Measurements from ENCODE around the gene PEX11G.

PEX11G gene

GRCh38 chr19:7488736-7489353 lies at the start of gene PEX11G:
Gene PEX11G (minus strand): TSS chr19:7489035. CDS start chr19:7489010, 25 bp downstream.
- in situ Hi-C loops (cut with HindIII; ENCODE audit: low sequenced_read_pairs), result no loop called here

DNA sequence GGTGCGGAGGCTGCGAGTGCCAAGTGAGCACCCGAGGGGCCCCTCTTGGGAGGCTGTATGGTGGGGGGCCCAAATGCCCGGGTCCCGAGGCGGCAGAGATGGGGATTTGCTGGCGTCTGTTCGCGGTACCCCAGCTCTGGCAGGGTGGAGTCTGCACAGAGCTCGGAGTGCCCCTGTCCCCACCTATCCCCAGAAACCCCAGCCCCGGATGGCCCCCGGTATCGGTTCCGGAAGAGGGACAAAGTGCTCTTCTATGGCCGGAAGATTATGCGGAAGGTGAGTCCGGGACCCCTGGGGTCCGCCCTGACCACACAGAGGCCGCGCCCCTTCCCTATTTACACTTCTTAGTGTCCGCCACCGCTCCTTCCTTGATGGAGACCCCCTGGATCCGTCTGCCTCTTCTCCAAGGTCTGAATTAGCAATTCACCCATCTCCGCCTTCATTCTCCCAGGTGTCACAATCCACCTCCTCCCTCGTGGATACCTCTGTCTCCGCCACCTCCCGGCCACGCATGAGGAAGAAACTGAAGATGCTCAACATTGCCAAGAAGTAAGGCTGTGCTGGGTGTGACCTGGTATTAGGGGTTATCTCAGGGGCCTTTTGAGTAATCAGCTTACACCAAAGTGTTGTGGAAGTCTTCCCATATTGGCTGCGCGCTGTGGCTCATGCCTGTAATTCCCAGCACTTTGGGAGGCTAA lies 47.3 kb upstream of the PEX11G start:
- in situ Hi-C loops (cut with HindIII; ENCODE audit: low sequenced_read_pairs), result no loop called here

DNA sequence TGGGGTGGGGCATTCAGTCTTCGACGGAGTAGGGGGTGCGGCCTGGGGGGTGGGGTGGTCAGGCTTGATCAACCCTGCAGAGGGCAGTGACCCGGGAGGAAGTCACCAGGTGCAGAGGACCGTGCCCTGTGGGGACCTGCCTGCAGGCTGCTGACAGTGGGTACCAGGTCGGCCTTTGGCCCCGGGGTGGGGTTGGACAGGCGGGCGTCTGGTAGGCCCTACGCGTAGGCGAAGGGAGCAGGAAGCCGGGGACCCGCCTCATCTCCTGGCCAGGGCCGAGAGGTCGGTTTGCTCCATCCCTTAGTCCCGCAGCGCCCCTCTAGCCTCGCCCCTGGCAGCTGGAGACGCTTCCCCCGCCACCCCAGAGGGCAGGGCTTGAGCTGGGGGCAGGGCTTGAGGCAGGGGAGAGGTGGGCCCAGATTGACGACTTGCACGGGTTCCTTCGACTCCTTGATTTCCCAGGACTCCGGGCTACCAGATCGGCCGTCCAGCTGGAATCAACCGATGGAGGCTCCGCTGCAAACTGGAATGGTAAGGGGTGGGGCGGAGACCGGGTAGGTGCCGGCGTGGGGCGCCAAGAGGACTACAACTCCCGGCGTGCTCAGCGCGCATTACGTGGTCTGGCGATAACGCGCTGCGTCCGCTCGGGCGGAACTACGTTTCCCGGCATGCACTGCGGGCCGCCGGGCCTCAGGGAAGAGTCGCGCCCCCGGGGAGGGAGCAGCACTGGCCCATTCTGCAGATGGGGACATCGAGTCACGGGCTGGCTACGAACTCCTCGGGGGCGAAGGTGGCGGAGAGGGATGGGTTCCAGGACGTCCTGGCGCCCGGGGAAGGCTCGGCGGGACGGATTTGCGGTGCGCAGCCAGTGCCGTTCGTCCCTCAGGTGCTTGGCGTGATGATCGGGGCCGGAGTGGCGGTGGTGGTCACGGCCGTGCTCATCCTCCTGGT lies 46.5 kb upstream of the PEX11G start, which contains the start of gene PNPLA6:
Gene PNPLA6 (plus strand): TSS at position 671 of the 951 bp plus-strand sequence. CDS start 72 bp downstream, at position 743.
- in situ Hi-C loops (cut with HindIII; ENCODE audit: low sequenced_read_pairs), result no loop called here

DNA sequence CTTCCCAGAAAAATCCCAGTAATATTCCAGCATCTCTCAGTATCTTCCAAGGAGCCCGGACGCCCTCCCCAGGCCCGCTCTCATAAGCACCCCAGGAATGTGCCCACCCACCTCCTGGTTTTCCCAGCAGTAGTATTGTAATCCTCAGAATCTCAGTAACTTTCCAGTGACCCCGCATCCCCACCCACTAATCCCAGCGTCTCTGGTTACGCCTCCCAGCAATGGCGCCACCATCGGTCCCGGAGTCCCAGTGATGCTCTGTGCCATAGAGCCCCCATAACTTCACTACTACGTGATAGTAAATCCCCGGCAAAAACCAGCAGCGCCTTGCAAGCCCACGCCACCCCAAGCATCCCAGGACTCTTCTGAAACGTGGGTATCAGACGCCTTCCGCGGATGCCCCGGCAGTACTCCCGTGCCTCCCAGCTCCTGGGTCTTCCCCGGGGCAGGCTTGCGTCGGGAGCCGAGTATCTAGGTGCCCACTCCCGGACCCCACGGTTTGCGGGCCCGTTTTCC lies 45.8 kb upstream of the PEX11G start:
- in situ Hi-C loops (cut with HindIII; ENCODE audit: low sequenced_read_pairs), result no loop called here

GRCh38 chr19:7533925-7534480 lies 45.2 kb upstream of the PEX11G start:
- in situ Hi-C loops (cut with HindIII; ENCODE audit: low sequenced_read_pairs), result no loop called here

DNA sequence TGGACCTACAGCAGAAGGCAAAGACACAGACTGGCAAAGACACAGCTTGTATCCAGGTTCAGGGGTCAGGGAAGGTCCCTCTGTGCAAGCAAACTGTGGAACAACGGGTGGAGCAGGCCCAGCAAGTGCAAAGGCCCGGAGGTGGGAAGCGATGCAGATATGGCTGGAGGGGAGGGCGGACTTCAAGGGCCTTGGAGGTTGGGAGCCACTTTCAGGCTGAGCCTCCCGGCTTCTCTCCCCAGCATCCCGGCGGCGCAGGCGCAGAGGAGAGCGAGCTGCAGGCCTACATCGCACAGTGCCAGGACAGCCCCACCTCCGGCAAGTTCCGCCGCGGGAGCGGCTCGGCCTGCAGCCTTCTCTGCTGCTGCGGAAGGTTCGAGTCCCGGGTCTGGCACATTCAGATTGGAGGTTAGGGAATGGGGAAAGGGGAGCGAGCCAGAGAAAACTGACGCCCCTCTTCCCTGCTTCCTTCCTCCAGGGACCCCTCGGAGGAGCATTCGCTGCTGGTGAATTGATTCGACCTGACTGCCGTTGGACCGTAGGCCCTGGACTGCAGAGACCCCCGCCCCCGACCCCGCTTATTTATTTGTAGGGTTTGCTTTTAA lies 44.5 kb upstream of the PEX11G start:
- in situ Hi-C loops (cut with HindIII; ENCODE audit: low sequenced_read_pairs), result no loop called here

- in situ Hi-C loops (cut with HindIII; ENCODE audit: low sequenced_read_pairs), result no loop called here
Measured at GRCh38 chr19:7529610-7530490, 41.0 kb upstream of the PEX11G start.

DNA sequence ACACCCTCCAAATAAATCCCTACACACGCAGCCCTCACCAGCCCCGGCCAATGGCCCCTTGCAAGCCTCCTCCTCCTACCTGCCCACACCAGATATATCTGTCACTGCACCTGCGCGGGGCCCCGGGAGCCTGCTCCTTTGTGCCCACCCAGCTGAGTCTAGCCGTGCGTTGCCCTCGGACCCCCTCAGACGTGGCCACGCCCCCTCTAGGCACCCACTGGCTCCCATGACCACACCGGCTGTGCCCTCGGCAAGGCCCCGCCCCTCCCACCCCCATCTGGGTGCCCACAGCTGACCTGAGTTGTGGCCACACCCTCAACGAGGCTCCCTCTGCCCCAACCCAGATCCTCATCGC lies 40.4 kb upstream of the PEX11G start:
- in situ Hi-C loops (cut with HindIII; ENCODE audit: low sequenced_read_pairs), result no loop called here

DNA sequence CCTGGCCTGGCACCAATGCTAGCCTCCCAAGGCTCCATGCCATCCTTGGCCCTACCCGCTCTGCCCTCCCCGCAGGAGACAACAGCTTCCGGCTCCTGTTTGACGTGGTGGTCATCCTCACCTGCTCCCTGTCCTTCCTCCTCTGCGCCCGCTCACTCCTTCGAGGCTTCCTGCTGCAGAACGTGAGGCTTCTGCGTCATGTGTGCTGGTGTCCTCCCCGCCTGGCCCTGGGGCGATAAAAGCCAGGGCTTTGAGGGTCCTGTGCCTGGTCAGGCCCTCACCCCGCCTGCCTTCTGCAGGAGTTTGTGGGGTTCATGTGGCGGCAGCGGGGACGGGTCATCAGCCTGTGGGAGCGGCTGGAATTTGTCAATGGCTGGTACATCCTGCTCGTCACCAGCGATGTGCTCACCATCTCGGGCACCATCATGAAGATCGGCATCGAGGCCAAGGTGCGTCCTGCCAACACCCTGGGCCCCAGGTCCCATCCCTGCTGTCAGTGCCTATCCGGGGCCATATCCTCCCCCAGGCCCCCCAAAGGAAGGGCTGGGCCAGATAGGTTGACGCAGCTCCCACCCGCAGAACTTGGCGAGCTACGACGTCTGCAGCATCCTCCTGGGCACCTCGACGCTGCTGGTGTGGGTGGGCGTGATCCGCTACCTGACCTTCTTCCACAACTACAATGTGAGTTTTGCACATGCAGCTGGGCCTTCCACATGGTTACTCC lies 39.8 kb upstream of the PEX11G start:
- in situ Hi-C loops (cut with HindIII; ENCODE audit: low sequenced_read_pairs), result no loop called here

DNA sequence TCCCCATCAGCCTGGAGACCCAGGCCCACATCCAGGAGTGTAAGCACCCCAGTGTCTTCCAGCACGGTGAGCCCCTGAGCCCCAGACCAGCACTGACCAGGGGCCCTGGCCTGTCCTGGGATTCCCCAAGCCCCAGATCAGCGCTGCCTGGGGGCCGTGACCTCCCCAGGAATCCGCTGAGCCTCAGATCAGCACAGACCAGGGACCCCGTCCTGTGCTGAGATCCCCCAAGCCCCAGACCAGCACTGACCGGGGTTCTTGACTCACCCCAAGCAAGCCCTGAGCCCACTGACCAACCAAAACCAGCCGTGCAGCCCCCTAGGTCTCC lies 39.3 kb upstream of the PEX11G start:
- in situ Hi-C loops (cut with HindIII; ENCODE audit: low sequenced_read_pairs), result no loop called here

GRCh38 chr19:7527516-7528191 lies 38.8 kb upstream of the PEX11G start:
- in situ Hi-C loops (cut with HindIII; ENCODE audit: low sequenced_read_pairs), result no loop called here

GRCh38 chr19:7526059-7526929 lies 37.5 kb upstream of the PEX11G start:
- in situ Hi-C loops (cut with HindIII; ENCODE audit: low sequenced_read_pairs), result no loop called here

DNA sequence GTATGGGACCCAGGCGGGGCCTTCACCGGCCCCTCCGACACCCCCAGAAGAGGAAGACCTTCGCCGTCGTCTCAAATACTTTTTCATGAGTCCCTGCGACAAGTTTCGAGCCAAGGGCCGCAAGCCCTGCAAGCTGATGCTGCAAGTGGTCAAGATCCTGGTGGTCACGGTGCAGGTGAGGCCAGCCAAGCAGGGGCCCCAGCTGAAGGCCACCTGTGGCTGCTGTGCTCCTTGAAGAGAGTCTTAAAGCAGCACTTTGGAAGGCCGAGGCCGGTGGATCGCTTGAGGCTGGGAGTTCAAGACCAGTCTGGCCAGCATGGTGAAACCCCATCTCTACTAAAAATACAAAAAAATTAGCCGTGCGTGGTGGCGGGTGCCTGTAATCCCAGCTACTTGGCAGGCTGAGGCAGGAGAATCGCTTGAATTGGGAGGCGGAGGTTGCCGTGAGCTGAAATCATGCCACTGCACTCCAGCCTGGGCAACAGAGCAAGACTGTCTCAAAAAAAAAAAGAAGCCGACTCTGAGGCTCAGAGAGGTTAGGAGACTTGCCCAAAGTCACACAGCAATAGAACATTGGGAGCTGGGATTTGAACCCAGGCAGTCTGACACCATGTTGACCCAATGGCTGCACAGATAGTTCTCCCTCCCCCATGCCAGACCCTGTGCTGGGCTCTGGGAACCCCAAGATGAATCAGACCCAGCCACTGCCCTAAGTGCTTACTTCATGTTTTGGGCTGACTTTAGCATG lies 36.3 kb upstream of the PEX11G start:
- in situ Hi-C loops (cut with HindIII; ENCODE audit: low sequenced_read_pairs), result no loop called here

DNA sequence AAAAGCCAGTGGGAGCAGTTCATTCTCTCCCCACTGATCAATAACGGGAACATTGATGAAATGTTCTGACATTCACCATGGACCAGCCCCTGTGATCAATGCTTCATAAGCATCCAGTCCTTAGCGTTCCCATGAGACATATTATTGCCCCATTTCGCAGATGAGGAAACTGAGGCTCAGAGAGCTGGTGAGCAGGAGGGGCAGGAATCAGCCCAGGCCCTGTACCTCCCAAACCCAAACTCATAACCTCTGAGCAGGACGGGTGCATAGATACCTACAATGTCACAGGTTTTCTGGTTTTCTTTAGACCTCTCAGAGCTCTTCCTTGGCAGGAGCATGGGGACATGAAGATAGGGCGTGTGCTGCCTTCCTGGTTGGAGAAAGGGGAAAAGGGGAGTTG lies 35.7 kb upstream of the PEX11G start:
- in situ Hi-C loops (cut with HindIII; ENCODE audit: low sequenced_read_pairs), result no loop called here

DNA sequence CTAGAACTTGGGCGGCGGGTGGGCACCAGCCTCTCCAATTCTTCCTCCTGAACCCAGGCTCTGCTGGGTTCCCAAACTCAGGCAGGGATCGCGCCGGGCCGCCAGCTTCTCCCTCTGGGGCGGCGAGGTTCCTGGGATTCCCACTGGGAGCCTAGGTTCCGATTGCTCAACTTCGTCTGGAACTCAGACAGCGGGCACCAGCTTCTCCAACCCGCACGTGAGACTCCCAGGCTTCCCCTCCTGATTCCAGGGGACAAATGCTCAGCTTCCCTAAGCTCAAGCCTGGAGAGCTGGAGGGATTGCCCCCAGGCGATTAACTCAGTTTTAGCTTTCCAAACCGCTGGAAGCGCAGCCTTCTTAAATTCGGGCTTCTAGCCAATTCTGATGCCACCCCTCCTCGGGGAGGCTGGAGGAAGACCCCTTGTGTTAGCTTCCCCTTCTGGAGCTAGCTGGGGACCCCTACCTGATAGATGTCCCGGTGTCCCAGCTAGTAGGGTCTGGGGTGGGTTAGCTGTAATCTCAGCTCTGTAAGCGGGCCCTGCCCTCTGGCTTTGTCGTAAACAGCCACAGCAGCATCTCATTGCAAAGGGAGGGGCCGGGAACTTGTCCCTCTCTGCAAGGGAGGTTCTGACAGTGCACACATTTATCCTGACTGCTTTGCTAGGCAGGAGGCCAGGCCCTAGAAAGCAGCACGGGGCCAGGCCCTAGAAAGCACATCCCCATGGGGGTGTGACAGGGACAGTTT lies 34.3 kb upstream of the PEX11G start:
- in situ Hi-C loops (cut with HindIII; ENCODE audit: low sequenced_read_pairs), result no loop called here

Measured in DLD1 (cell line).